ENCODE results near the gene ZNF483. TPM values are rescaled to one million over a fixed set of nuclear protein-coding genes. Genes with fewer than 3 reads are reported as not detected.
"Not testable (repeated sequence)": the region's sequence is repeated elsewhere in the genome, so short reads cannot be mapped to it uniquely, and the experiment has no call there.

ZNF483 gene
- polyA plus RNA-seq (ENCODE audit: insufficient read length in 3 of 3): 1 to 10 TPM; 1.9 to 6.4 (median 3.5) TPM
- long read RNA-seq, donor 1, partial matches to known transcripts: 289 of 487 reads
- long read RNA-seq, donor 1, other reads (novel, unspliced or antisense): 198 of 487 reads
- long read RNA-seq, donor 2, partial matches to known transcripts: 0 of 1 reads
- long read RNA-seq, donor 2, other reads (novel, unspliced or antisense): 0 of 1 reads
- long read RNA-seq, donor 3, partial matches to known transcripts: 277 of 326 reads
- long read RNA-seq, donor 3, other reads (novel, unspliced or antisense): 49 of 326 reads
- long read RNA-seq, donor 4, partial matches to known transcripts: 165 of 259 reads
- long read RNA-seq, donor 4, other reads (novel, unspliced or antisense): 94 of 259 reads
- long read RNA-seq, donor 5, partial matches to known transcripts: 180 of 191 reads
- long read RNA-seq, donor 5, other reads (novel, unspliced or antisense): 11 of 191 reads
- long read RNA-seq, donor 6, partial matches to known transcripts: 148 of 304 reads
- long read RNA-seq, donor 6, other reads (novel, unspliced or antisense): 156 of 304 reads
- long read RNA-seq, donor 7, partial matches to known transcripts: 291 of 308 reads
- long read RNA-seq, donor 7, other reads (novel, unspliced or antisense): 16 of 308 reads
- long read RNA-seq, donor 8: 0 reads
- long read RNA-seq, donor 9, partial matches to known transcripts: 176 of 357 reads
- long read RNA-seq, donor 9, other reads (novel, unspliced or antisense): 181 of 357 reads
- long read RNA-seq, donor 10, partial matches to known transcripts: 394 of 430 reads
- long read RNA-seq, donor 10, other reads (novel, unspliced or antisense): 36 of 430 reads
- long read RNA-seq, donor 11, partial matches to known transcripts: 150 of 242 reads
- long read RNA-seq, donor 11, other reads (novel, unspliced or antisense): 92 of 242 reads
- long read RNA-seq, donor 12, partial matches to known transcripts: 210 of 292 reads
- long read RNA-seq, donor 12, other reads (novel, unspliced or antisense): 80 of 292 reads
- long read RNA-seq, donor 13, partial matches to known transcripts: 133 of 256 reads
- long read RNA-seq, donor 13, other reads (novel, unspliced or antisense): 121 of 256 reads
- long read RNA-seq, donor 14: 0 reads
- long read RNA-seq, donor 15, partial matches to known transcripts: 379 of 431 reads
- long read RNA-seq, donor 15, other reads (novel, unspliced or antisense): 52 of 431 reads
- long read RNA-seq, donor 16, partial matches to known transcripts: 387 of 448 reads
- long read RNA-seq, donor 16, other reads (novel, unspliced or antisense): 61 of 448 reads

- peak; percentile 85 for DNase-seq
Observed at GRCh38 chr9:111525056-111525977, at the start of gene ZNF483. Gene ZNF483 (plus strand): TSS chr9:111525179. CDS start chr9:111527396, 2,217 bp downstream.

- DNase-seq: no peak
Observed at GRCh38 chr9:111475195-111475594, 49.8 kb upstream of the ZNF483 start.

GRCh38 chr9:111477677-111478076 lies 47.3 kb upstream of the ZNF483 start:
- DNase-seq: no peak

- peak; percentile 31 for DNase-seq
Observed at GRCh38 chr9:111481885-111482636, 42.9 kb upstream of the ZNF483 start.

GRCh38 chr9:111482694-111483438 lies 42.1 kb upstream of the ZNF483 start:
- DNase-seq: peak; percentile 68

- no peak for DNase-seq
Observed at GRCh38 chr9:111483439-111483857, 41.5 kb upstream of the ZNF483 start.

GRCh38 chr9:111483858-111484571 lies 41.0 kb upstream of the ZNF483 start, which contains the start of gene ECPAS:
Gene ECPAS (minus strand): TSS chr9:111484383. CDS start chr9:111472918, 11,465 bp downstream.
- peak; percentile 70 for DNase-seq

- no peak for DNase-seq
Observed at GRCh38 chr9:111484572-111484894, 40.4 kb upstream of the ZNF483 start.

- not testable (repeated sequence) for DNase-seq
Observed at GRCh38 chr9:111497196-111497595, 27.8 kb upstream of the ZNF483 start.

GRCh38 chr9:111501005-111501562 lies 23.9 kb upstream of the ZNF483 start:
- DNase-seq: no peak

- DNase-seq: peak; percentile 9
Observed at GRCh38 chr9:111501648-111502047, 23.3 kb upstream of the ZNF483 start.

GRCh38 chr9:111502506-111502905 lies 22.5 kb upstream of the ZNF483 start:
- DNase-seq: no peak

- DNase-seq: not testable (repeated sequence)
Observed at GRCh38 chr9:111511581-111511980, 13.4 kb upstream of the ZNF483 start.

- no peak for DNase-seq
Observed at GRCh38 chr9:111514967-111515366, 10.0 kb upstream of the ZNF483 start.

- DNase-seq: no peak
Observed at GRCh38 chr9:111516061-111516465, 8.9 kb upstream of the ZNF483 start.

GRCh38 chr9:111524731-111525055 lies 286 bp upstream of the ZNF483 start:
- DNase-seq: no peak

- DNase-seq: no peak
Observed at GRCh38 chr9:111527347-111527746, 2.4 kb downstream of the ZNF483 start.

GRCh38 chr9:111529787-111530186 lies 4.8 kb downstream of the ZNF483 start:
- no peak for DNase-seq
